Calu3 (cell line): Measurements from ENCODE around the gene TSGA10IP. TPM values are rescaled to one million over a fixed set of nuclear protein-coding genes. Genes with fewer than 3 reads are reported as not detected.

Source experiments
- BruUV-seq: library from RNA; stranded (reverse); fragments of 400-500 nt; replicated peaks from 2 replicates; lab custom pipeline; 2021; lab: Mats Ljungman, UMichigan
- CTCF ChIA-PET: fragments of 300-600 bp; sonication (Branson Sonifier 250); formaldehyde crosslinking; loops from one replicate; lab custom pipeline; 2022; ENCODE audit warnings: antibody characterized with exemption; lab: Charles Lee
- DNase-seq: peaks from one replicate; pipeline ENCODE4 v3.0.0; 2022
- H3K27ac Mint-ChIP-seq: one replicate; pipeline ENCODE4 v1.8.0; 2022; ENCODE audit warnings: mixed read lengths; ENCODE audit not compliant: unreplicated experiment
- H3K27me3 Mint-ChIP-seq: one replicate; pipeline ENCODE4 v1.8.0; 2022; ENCODE audit warnings: mixed read lengths; ENCODE audit not compliant: unreplicated experiment
- H3K36me3 Mint-ChIP-seq: one replicate; pipeline ENCODE4 v1.8.0; 2022; ENCODE audit warnings: mild to moderate bottlenecking, moderate library complexity, mixed read lengths; ENCODE audit not compliant: insufficient read depth, unreplicated experiment
- H3K4me1 Mint-ChIP-seq: one replicate; pipeline ENCODE4 v1.8.0; 2022; ENCODE audit warnings: mild to moderate bottlenecking, low read depth, mixed read lengths; ENCODE audit not compliant: unreplicated experiment
- H3K4me3 Mint-ChIP-seq: one replicate; pipeline ENCODE4 v1.8.0; 2022; ENCODE audit warnings: mild to moderate bottlenecking, low read depth, moderate library complexity, mixed read lengths; ENCODE audit not compliant: unreplicated experiment
- H3K9me3 Mint-ChIP-seq: one replicate; pipeline ENCODE4 v1.8.0; 2022; ENCODE audit warnings: low read depth, mixed read lengths; ENCODE audit not compliant: unreplicated experiment
- CTCF ChIP-seq: fragments of 200-600 bp; IDR thresholded peaks from one replicate; pipeline ENCODE4 v1.8.0; 2022; ENCODE audit warnings: antibody characterized with exemption; ENCODE audit not compliant: unreplicated experiment
- intact Hi-C: fragments of 100-400 bp; cut with micrococcal nuclease; formaldehyde crosslinking; loops from one replicate; pipeline ENCODE4 v1.10.0; 2022; ENCODE audit not compliant: unreplicated experiment
- total RNA-seq: library from RNA; stranded (reverse); gene quantifications from 2 replicates; pipeline ENCODE4 v1.2.3, GENCODE V29; 2022

The TSGA10IP gene
- total RNA-seq, 1 experiment from 2014 or later = not detected

DNA sequence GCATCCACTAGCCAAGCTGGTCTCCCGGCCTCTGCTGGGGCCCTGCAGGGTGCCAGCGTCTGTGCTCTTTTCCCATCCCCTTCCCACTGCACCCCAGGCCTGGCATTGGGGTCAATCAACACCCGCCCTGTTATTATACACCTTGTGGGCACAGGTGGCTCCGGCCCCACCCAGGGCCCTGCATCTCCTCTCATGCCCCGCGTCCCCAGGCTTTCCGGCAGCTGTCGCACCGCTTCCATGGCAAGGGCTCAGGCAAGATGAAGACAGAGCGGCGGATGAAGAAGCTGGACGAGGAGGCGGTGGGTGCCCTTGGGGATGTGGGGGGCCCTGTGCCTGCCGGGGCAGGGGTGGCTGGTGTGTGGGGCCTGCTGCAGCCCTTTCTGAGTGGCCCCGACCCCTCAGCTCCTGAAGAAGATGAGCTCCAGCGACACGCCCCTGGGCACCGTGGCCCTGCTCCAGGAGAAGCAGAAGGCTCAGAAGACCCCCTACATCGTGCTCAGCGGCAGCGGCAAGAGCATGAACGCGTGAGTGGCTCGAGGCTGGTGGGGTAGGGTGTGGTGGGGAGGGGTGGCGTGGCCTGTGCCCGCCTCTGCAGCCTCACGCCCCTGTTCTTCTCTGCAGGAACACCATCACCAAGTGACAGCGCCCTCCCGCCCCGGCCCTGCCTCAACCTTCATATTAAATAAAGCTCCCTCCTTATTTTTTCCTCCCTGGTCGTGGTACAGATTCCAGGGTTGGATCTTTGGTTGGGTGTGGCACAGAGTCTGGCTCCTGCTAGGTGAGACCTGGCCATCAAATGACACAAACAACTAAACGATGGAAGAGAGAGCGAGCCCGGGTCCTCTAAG is 33.3 kb downstream of the TSGA10IP start:
- Mint-ChIP-seq H3K36me3 (peaks cover 55% of the 10 kb centered on the region), H3K27ac (no peak overlapping the region), H3K4me3 (no peak overlapping the region), H3K9me3 (no peaks in the 10 kb centered on the region), H3K4me1 (no peaks in the 10 kb centered on the region), H3K27me3 (no peaks in the 10 kb centered on the region)
- CTCF ChIA-PET = interaction anchor here (0.5 to 1.2 kb wide), 2 partner anchors 69 to 272 kb away, joined by 3 to 5 read pairs; no protein-coding TSS in a partner anchor
- DNase-seq = no peak
- no peak for TF ChIP-seq CTCF
- intact Hi-C loops = no loop called here
- BruUV-seq = no TSS peak

GRCh38 chr11:65979261-65979759 is 34.0 kb downstream of the TSGA10IP start:
- H3K9me3 Mint-ChIP-seq = no peaks in the 10 kb centered on the region
- no peak for TF ChIP-seq CTCF
- no peak overlapping the region for H3K27ac Mint-ChIP-seq
- CTCF ChIA-PET = interaction anchor here (0.5 to 1.2 kb wide), 2 partner anchors 70 to 273 kb away, joined by 3 to 5 read pairs; no protein-coding TSS in a partner anchor
- intact Hi-C loops = no loop called here
- no peaks in the 10 kb centered on the region for H3K4me1 Mint-ChIP-seq
- H3K36me3 Mint-ChIP-seq = peaks cover 53% of the 10 kb centered on the region
- H3K4me3 Mint-ChIP-seq = no peak overlapping the region
- no TSS peak for BruUV-seq
- no peak for DNase-seq
- no peaks in the 10 kb centered on the region for H3K27me3 Mint-ChIP-seq

DNA sequence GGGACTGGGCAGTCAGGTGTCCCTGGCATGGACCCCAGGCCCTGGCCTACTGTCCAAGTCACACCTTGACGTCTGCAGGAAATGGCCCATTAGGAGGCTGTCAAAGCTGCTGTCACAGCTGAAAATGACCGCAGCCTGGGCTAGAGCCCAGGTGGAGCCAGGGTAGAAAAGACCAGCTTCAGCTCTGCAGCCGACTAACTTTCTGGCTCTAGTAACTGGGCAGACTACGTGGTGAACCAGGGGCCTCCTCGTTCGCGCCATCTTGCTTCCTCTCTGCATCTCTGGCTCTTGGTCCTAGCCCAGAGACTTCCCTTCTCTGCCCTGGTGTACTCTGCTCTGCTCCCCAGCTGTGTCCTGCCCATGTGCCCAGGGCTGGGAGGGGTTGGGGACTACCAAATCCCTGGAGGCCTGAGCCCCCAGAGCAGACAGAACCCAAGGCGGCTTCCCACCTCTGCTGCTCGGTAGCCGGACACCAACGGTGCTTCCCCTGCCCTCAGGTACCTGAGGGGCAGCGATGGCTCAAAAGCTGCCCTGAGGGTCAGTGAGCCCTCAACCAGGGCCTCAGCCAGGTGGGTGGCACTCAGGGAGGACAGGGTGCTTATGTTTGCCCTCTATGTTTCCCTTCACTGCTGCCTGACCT is 35.9 kb downstream of the TSGA10IP start:
- CTCF ChIA-PET = interaction anchor here (0.6 kb wide), 1 partner anchor 20 kb away, joined by 4 read pairs; no protein-coding TSS in a partner anchor
- Mint-ChIP-seq H3K36me3 (peaks cover 57% of the 10 kb centered on the region), H3K9me3 (no peaks in the 10 kb centered on the region), H3K27ac (no peak overlapping the region), H3K4me1 (no peaks in the 10 kb centered on the region), H3K4me3 (no peak overlapping the region), H3K27me3 (no peaks in the 10 kb centered on the region)
- no peak for TF ChIP-seq CTCF
- intact Hi-C loops = loop anchor here (10.0 kb wide), 1 partner anchor 96 kb away; the partner anchor contains the start of gene FIBP
- no TSS peak for BruUV-seq
- DNase-seq = no peak

- TF ChIP-seq CTCF = no peak
- no peaks in the 10 kb centered on the region for H3K4me1 Mint-ChIP-seq
- intact Hi-C loops = loop anchor here (10.0 kb wide), 1 partner anchor 97 kb away; the partner anchor contains the start of gene FIBP
- H3K36me3 Mint-ChIP-seq = peaks cover 52% of the 10 kb centered on the region
- H3K4me3 Mint-ChIP-seq = no peak overlapping the region
- CTCF ChIA-PET = interaction anchor here (0.6 kb wide), 1 partner anchor 19 kb away, joined by 4 read pairs; no protein-coding TSS in a partner anchor
- H3K27ac Mint-ChIP-seq = no peak overlapping the region
- H3K9me3 Mint-ChIP-seq = no peaks in the 10 kb centered on the region
- no TSS peak for BruUV-seq
- DNase-seq = no peak
- H3K27me3 Mint-ChIP-seq = no peaks in the 10 kb centered on the region
These were observed 36.9 kb downstream of the TSGA10IP start for GRCh38 chr11:65981972-65982823.
